ENCODE results near the gene DHPS. TPM values are rescaled to one million over a fixed set of nuclear protein-coding genes. Genes with fewer than 3 reads are reported as not detected.

Gene DHPS
- total and polyA plus RNA-seq, 4 donors = 65.0 to 80.8 (median 74.7) TPM

DNA sequence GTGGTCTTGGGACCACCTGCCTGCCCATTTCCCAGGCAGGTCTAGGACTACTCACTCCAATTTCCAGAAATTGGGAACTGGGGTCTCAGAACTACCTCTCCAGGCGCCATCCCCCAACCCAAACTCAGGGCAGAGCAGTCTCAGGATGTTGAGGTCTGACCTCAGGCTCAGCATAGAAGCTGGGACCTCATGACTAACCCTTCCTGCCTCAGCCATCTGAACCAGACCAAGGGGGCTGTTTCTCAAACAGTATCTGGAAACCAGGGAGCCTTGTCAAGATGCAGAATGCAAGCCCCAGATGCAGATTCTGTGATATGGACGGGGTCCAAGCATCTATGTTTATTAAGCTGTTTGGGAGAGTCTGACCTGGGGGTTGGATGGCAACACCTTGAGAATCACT is 13.4 kb upstream of the DHPS start:
- Histone ChIP-seq H3K9ac (ENCODE audit: insufficient read depth in 1 of 2, low read length in 2 of 2) (no peak overlapping the region), H3K4me3 (no peak overlapping the region)
- WGBS, 2 donors = 74 to 83% methylated on average over 2 of the region's 2 CpGs

DNA sequence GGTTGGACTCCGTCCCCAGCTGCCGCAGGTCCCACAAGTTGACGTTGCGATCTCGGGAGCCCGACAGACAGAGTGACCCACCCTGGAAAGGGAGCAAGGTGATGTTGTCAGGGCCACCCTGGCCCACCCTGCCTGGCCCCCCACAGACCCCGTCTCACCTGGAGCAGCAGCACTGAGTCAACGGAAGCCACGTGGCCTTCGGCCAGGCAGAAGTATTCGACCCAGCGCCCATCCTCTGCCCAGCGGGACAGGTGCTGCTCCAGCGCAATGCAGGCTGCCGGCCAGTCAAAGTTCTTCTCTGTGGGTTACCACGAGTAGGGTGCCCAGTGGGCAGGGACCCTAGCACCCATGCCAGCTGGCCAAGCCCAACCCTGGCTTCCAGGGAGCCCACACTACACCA is 13.0 kb upstream of the DHPS start:
- ATAC-seq (ENCODE audit: insufficient read depth, low FRiP score) (no peak), DNase-seq (no peak)
- TF ChIP-seq, protein P1, sequence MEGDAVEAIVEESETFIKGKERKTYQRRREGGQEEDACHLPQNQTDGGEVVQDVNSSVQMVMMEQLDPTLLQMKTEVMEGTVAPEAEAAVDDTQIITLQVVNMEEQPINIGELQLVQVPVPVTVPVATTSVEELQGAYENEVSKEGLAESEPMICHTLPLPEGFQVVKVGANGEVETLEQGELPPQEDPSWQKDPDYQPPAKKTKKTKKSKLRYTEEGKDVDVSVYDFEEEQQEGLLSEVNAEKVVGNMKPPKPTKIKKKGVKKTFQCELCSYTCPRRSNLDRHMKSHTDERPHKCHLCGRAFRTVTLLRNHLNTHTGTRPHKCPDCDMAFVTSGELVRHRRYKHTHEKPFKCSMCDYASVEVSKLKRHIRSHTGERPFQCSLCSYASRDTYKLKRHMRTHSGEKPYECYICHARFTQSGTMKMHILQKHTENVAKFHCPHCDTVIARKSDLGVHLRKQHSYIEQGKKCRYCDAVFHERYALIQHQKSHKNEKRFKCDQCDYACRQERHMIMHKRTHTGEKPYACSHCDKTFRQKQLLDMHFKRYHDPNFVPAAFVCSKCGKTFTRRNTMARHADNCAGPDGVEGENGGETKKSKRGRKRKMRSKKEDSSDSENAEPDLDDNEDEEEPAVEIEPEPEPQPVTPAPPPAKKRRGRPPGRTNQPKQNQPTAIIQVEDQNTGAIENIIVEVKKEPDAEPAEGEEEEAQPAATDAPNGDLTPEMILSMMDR (IDR thresholded peaks at IDR 0.05; ENCODE audit: control extremely low read depth, extremely low read depth) = no peak
- H3K9me3 ChIP-seq (ENCODE audit: control insufficient read depth in 4 of 4, insufficient read depth in 3 of 4, low read length in 3 of 4) = no peaks in the 10 kb centered on the region
- no peak overlapping the region for H3K27ac ChIP-seq (ENCODE audit: low read depth in 1 of 2, low read length in 1 of 2)
- H3K27me3 ChIP-seq (ENCODE audit: control insufficient read depth in 3 of 3, insufficient read depth in 3 of 3, low read length in 2 of 3) = no peaks in the 10 kb centered on the region
- no peak overlapping the region for H3K9ac ChIP-seq (ENCODE audit: insufficient read depth in 1 of 2, low read length in 2 of 2)
- WGBS, 2 donors = 90 to 94% methylated on average over 16 of the region's 16 CpGs
- H3K36me3 ChIP-seq (ENCODE audit: control insufficient read depth in 4 of 4, insufficient read depth in 4 of 4, low read length in 4 of 4) = peaks cover 0 to 8% (median 3%) of the 10 kb centered on the region in 4 donors
- H3K4me3 ChIP-seq = no peak overlapping the region
- H3K4me1 ChIP-seq (ENCODE audit: control insufficient read depth in 5 of 5, insufficient read depth in 5 of 5, low read length in 5 of 5) = peaks cover 0 to 9% (median 3%) of the 10 kb centered on the region in 5 donors

More for the DNA sequence above, 13.4 kb upstream of the DHPS start:
- TF ChIP-seq, protein P1 (IDR thresholded peaks at IDR 0.05; ENCODE audit: control extremely low read depth, extremely low read depth) = no peak
- H3K9me3 ChIP-seq (ENCODE audit: control insufficient read depth in 4 of 4, insufficient read depth in 3 of 4, low read length in 3 of 4) = no peaks in the 10 kb centered on the region
- no peaks in the 10 kb centered on the region for H3K27me3 ChIP-seq (ENCODE audit: control insufficient read depth in 3 of 3, insufficient read depth in 3 of 3, low read length in 2 of 3)
- peaks cover 0 to 10% (median 3%) of the 10 kb centered on the region in 4 donors for H3K36me3 ChIP-seq (ENCODE audit: control insufficient read depth in 4 of 4, insufficient read depth in 4 of 4, low read length in 4 of 4)
- DNase-seq (no peak), ATAC-seq (ENCODE audit: insufficient read depth, low FRiP score) (no peak)
- H3K4me1 ChIP-seq (ENCODE audit: control insufficient read depth in 5 of 5, insufficient read depth in 5 of 5, low read length in 5 of 5) = peaks cover 0 to 9% (median 3%) of the 10 kb centered on the region in 5 donors
- no peak overlapping the region for H3K27ac ChIP-seq (ENCODE audit: low read depth in 1 of 2, low read length in 1 of 2)

DNA sequence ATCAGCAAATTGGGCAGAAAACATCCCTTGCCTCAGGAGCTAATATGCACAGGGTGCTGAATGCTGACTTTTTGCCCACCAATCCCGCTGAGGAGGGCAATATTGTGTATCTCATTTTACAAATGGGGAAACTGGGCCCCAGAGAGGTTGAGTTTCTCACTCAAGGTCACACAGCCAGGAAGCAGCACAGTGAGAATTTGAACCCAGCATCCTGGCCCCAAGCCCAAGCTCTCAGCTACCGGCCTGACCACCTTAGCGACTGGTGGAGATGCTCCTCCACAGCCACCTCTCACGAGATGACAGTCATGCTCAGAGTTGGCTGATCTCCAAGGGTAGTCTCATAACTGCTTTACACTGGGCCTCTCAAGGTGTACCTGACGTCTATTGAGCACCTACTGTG is 11.3 kb upstream of the DHPS start:
- no peak for ATAC-seq (ENCODE audit: insufficient read depth, low FRiP score)
- TF ChIP-seq, protein P1 (IDR thresholded peaks at IDR 0.05; ENCODE audit: control extremely low read depth, extremely low read depth) = no peak
- Histone ChIP-seq H3K9me3 (ENCODE audit: control insufficient read depth in 4 of 4, insufficient read depth in 3 of 4, low read length in 3 of 4) (no peaks in the 10 kb centered on the region), H3K36me3 (ENCODE audit: control insufficient read depth in 4 of 4, insufficient read depth in 4 of 4, low read length in 4 of 4) (peaks cover 0 to 8% (median 1%) of the 10 kb centered on the region in 4 donors), H3K27me3 (ENCODE audit: control insufficient read depth in 3 of 3, insufficient read depth in 3 of 3, low read length in 2 of 3) (no peaks in the 10 kb centered on the region), H3K4me1 (ENCODE audit: control insufficient read depth in 5 of 5, insufficient read depth in 5 of 5, low read length in 5 of 5) (peaks cover 0 to 9% (median 3%) of the 10 kb centered on the region in 5 donors), H3K9ac (ENCODE audit: insufficient read depth in 1 of 2, low read length in 2 of 2) (no peak overlapping the region), H3K4me3 (no peak overlapping the region), H3K27ac (ENCODE audit: low read depth in 1 of 2, low read length in 1 of 2) (no peak overlapping the region)
- no peak for DNase-seq
- 88% methylated on average over 5 of the region's 5 CpGs for WGBS, 2 donors
